Hepatocyte (in vitro differentiated cells): Measurements from ENCODE around the gene BARHL1.

Source experiments
- CTCF ChIP-seq: fragments of 200-600 bp; sonication (generic); IDR thresholded peaks from 2 replicates; pipeline ENCODE4 v1.5.1; 2016; ENCODE audit warnings: antibody characterized with exemption, mild to moderate bottlenecking; ENCODE audit not compliant: poor library complexity
- EZH2phosphoT487 ChIP-seq: fragments of 200-600 bp; sonication (generic); IDR thresholded peaks from one replicate; pipeline ENCODE4 v1.6.1; 2018; ENCODE audit warnings: antibody characterized with exemption, mild to moderate bottlenecking, low read depth, moderate library complexity; ENCODE audit not compliant: unreplicated experiment, severe bottlenecking

DNA sequence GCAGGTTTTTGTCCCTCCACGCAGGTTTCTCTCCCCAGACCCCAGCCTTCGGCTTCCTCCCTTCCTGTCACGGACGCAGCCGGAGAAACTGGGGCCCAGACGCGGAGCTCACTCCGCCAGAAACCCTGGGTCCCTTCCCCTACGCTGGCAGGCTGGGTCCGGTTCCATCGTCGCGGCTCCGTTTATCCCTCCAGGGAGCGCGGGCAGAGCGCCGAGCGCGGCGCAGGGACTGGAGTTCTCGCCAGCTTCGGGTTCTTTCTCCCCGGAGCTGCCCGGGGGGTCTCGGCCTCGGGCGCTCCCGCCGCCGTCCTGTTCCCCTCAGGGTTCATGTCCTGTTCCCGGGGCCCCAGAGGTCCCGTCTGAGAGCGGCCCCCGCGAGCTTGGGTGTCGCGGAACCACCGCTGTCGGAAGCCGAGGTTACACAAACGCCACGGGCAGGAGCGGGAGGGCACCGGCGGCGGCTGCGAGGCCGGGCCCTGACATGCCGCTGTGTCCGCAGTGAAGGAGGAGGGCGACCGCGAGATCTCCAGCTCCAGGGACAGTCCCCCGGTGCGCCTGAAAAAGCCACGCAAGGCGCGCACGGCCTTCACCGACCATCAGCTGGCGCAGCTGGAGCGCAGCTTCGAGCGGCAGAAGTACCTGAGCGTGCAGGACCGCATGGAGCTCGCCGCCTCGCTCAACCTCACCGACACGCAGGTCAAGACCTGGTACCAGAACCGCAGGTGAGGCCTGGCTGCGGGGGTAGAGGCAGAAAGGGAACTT, 4.6 kb downstream of the BARHL1 start:
- TF ChIP-seq CTCF: no peak
- no peak for TF ChIP-seq EZH2phosphoT487
